ENCODE measurements around the gene PDLIM4. TPM values are rescaled to one million over a fixed set of nuclear protein-coding genes. Genes with fewer than 3 reads are reported as not detected.

Gene PDLIM4
- total RNA-seq, 4 donors from 2014 or later: 32.4 to 90.9 (median 50.8) TPM

DNA sequence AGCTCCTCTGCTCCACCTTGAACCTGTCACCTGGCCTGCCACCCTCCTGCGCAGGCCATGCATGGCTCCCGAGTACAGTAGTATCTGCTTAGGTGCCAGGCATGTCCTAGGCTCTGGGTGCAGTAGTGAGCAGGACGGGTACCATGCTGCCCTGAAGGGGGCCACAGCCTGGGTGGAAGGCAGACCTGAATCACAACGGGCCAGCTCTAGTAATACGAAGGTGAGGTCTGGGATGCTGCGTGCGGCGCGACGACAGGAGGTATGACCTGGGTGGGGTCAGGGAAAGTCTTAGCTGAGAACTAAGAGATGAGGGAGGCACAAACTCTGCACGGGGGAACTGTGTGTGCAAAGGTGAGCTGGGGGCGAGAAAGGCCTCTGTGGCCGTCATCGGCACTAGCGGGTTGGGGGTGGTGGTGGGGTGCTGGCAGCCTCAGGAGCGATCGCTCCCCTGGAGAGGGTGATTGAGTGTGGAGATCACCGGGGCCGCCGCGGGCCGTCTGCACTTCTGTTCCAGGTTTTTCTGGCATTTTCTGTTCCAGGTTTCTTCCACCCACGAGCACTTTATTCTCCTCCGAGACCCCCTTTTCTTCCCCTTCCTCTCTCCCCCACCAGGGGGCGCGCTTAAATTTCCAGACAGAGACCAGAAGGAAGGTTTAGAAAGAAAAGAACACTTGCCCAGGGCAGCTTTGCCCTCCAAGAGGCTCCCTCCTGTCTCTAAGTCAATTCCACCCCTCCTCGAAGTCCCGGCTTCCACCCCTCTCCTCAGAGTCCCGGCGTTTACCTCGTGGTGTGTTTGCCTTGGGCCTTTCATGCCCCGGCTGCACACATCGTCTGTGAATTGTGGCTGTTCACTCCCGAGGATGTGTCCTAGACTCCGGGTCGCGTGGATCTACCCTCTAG is 15.1 kb downstream of the PDLIM4 start:
- Histone ChIP-seq H3K27me3 (no peaks in the 10 kb centered on the region), H3K9me3 (no peaks in the 10 kb centered on the region), H3K4me1 (peaks cover 0 to 68% (median 24%) of the 10 kb centered on the region in 4 donors), H3K4me3 (no peak overlapping the region), H3K27ac (peak overlapping the region; percentile 46 to 98 (median 76)), H3K36me3 (peaks cover 0 to 35% (median 0%) of the 10 kb centered on the region in 3 donors)
- DNase-seq (ENCODE audit: low spot score in 2 of 2): peak; percentile 47 to 73
- TF ChIP-seq POLR2A (IDR thresholded peaks at IDR 0.05): no peak
- TF ChIP-seq, protein P1, sequence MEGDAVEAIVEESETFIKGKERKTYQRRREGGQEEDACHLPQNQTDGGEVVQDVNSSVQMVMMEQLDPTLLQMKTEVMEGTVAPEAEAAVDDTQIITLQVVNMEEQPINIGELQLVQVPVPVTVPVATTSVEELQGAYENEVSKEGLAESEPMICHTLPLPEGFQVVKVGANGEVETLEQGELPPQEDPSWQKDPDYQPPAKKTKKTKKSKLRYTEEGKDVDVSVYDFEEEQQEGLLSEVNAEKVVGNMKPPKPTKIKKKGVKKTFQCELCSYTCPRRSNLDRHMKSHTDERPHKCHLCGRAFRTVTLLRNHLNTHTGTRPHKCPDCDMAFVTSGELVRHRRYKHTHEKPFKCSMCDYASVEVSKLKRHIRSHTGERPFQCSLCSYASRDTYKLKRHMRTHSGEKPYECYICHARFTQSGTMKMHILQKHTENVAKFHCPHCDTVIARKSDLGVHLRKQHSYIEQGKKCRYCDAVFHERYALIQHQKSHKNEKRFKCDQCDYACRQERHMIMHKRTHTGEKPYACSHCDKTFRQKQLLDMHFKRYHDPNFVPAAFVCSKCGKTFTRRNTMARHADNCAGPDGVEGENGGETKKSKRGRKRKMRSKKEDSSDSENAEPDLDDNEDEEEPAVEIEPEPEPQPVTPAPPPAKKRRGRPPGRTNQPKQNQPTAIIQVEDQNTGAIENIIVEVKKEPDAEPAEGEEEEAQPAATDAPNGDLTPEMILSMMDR (IDR thresholded peaks at IDR 0.05): peak; percentile 80 to 87 (median 85)
- 52% methylated on average over 37 of the region's 37 CpGs for WGBS, 2 donors

DNA sequence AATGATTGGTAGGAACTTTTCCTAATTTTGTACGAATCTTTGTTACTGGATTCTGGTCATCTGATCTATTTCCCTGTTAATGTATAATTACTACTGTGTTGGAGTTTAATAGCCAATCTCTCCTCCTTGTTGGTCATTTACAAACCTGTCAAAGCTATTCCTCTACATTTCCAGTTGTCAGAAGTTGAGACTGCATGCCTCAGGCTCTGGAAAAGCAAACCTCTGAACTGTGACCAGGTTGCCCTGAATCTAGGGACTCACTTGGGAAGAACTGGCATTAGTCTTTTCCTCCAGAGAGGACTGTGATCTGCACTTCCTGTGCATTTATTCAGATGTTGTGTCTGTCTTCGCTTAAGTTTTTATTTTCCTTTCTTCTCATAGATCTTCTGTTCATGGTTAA is 16.1 kb downstream of the PDLIM4 start:
- DNase-seq (ENCODE audit: low spot score in 2 of 2): no peak
- Histone ChIP-seq H3K27me3 (no peaks in the 10 kb centered on the region), H3K27ac (peak overlapping the region in 3 of 4 donors; percentile 55 to 98 (median 97)), H3K4me3 (no peak overlapping the region), H3K9me3 (no peaks in the 10 kb centered on the region), H3K4me1 (peaks cover 0 to 68% (median 15%) of the 10 kb centered on the region in 4 donors), H3K36me3 (peaks cover 0 to 35% (median 0%) of the 10 kb centered on the region in 3 donors)
- TF ChIP-seq EP300 (IDR thresholded peaks at IDR 0.05) (no peak), POLR2A (IDR thresholded peaks at IDR 0.05) (no peak)
- TF ChIP-seq, protein P1 (IDR thresholded peaks at IDR 0.05): no peak
- 70 to 81% methylated on average over 2 of the region's 2 CpGs for WGBS, 2 donors

DNA sequence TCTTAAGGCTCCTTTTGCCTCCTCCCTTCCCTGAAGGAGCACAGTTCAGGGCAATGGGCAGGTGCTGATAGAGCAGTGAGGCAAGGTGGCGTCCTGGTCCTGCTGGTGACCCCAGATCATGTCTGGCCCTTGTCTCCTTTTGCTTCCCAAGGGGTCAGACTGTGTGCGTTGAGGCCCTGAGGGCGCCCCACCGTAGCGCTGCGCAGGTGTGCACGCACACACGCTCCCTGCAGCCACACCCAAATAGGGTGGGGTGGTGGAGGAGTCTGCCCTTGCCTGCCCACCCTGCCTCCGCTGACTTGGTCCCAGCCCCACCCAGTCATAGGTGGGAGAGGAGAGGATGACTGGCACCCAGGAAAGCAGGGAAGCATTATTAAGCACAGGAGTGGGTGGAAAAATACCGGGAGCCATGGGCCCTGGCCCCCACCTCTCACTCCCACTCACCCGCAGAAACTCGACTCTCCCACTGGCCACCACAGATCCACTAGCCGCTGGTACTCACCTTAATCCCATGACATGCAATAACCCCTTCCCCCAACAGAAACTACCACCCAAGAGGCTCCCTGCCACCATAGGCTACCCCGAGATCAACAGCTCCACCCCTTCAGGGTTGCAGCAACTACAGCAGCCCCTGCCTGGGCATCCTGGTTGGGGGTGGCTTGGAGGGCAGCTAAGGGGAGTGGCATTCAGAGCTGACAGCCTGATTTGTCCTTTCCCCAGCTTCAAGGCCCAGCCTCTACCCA is 16.7 kb downstream of the PDLIM4 start:
- H3K27ac ChIP-seq: peak overlapping the region in 3 of 4 donors; percentile 55 to 98 (median 97)
- WGBS, 2 donors: 76% methylated on average over 13 of the region's 14 CpGs
- DNase-seq (ENCODE audit: low spot score in 2 of 2): no peak
- no peak overlapping the region for H3K4me3 ChIP-seq
- H3K4me1 ChIP-seq: peaks cover 0 to 63% (median 9%) of the 10 kb centered on the region in 4 donors
- H3K36me3 ChIP-seq: peaks cover 0 to 35% (median 0%) of the 10 kb centered on the region in 3 donors
- no peaks in the 10 kb centered on the region for H3K27me3 ChIP-seq
- H3K9me3 ChIP-seq: no peaks in the 10 kb centered on the region
- no peak for TF ChIP-seq POLR2A (IDR thresholded peaks at IDR 0.05)
- no peak for TF ChIP-seq EP300 (IDR thresholded peaks at IDR 0.05)
- TF ChIP-seq, protein P1 (IDR thresholded peaks at IDR 0.05): no peak

DNA sequence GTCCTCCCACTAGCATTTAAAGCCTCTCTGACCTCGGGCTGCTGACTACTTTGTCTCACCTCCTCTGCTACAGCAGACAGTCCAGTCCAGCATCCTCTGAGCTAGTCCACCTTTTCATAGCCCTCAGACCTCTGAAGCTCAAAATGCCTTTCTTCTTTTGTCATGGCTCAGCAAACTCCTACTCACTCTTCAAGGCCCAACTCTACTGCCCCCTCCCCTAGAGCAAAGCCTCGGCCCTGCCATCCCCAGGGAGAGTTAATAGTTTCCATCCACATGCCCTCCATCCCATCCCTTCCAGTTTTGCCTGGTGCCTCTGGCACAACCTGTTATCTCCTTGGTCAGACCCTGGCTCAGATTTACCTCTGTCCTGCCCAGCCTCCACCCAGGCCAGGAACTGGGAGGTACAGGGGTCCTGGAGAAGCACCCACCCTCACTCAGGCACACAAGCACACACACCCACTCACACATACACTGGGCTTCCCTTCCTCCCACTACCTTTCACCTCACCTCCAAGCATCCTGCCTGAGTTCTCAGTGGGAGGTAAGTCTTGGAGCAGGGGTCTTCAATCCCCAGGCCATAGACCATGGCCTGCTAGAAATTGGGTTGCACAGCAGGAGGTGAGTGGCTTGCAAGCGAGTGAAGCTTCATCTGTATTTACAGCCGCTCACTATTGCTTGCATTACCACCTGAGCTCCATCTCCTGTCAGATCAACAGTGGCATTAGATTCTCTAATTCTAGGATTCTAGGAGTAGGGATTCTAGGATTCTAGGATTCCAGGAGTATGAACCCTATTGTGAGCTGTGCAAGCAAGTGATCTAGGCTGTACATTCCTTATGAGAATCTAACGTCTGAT is 18.1 kb downstream of the PDLIM4 start:
- 81 to 87% methylated on average over 5 of the region's 5 CpGs for WGBS, 2 donors
- H3K27ac ChIP-seq: peak overlapping the region in 2 of 4 donors; percentile 32 to 43
- TF ChIP-seq POLR2A (IDR thresholded peaks at IDR 0.05) (no peak), EP300 (IDR thresholded peaks at IDR 0.05) (no peak)
- TF ChIP-seq, protein P1 (IDR thresholded peaks at IDR 0.05): no peak

More for the DNA sequence above, 18.1 kb downstream of the PDLIM4 start:
- DNase-seq (ENCODE audit: low spot score in 2 of 2): no peak
- Histone ChIP-seq H3K4me3 (no peak overlapping the region), H3K36me3 (peaks cover 0 to 25% (median 0%) of the 10 kb centered on the region in 3 donors), H3K9me3 (no peaks in the 10 kb centered on the region), H3K27me3 (no peaks in the 10 kb centered on the region), H3K4me1 (peaks cover 0 to 55% (median 2%) of the 10 kb centered on the region in 4 donors)
